ENCODE results near the gene ARHGAP1.
A peak's percentile ranks its signal among the peaks of the same experiment; 100 is the strongest.

ARHGAP1 gene

DNA sequence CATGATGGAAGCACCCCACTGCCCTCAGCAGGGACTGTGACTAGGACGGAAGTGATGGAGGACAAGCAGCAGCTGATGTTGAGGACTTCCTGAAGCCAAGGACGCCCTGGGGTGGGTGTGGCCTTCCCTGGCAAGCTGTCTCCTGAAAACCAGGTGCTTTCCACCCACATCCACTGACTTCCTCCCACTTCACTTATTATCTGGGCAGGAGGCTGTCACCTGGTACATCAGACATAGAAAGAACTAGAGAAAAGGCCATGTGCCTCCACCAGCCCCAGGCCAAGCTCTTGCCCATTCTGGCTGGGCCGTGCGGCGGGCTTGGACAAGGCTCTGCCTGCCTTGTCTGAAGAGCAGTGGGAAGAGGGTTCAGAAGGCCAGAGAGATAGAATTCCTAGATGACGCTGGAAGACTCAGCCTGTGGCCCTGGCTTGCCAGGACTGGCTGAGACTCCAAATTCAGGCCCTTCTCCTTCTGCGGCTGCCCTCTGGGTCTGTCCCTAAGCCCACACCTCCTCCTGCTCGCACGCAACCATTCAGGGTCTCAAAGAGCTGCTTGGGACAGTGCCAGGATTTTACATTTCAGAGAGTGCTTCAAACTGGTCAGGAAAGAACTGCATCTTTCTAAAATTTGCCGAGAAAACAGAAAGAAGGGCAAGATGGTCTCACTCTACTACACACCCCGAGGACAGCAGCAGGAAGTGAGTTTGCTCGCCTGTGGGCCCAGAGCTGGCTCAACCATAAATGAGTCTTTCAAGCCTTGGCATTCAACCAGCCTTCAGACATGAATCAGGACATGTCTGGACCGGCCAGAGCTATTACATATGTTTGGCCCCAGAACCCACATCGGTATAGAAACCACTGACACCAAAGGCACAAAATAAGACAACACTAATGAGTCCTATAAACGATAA is 13.3 kb downstream of the ARHGAP1 start:
- ATAC-seq (no peak), DNase-seq (ENCODE audit: low spot score in 2 of 2) (no peak)
- H3K27ac Mint-ChIP-seq, result peak overlapping the region; percentile 68
- no peak overlapping the region for H3K4me3 Mint-ChIP-seq
- peaks cover 93% of the 10 kb centered on the region for H3K36me3 Mint-ChIP-seq
- H3K9me3 Mint-ChIP-seq, result no peaks in the 10 kb centered on the region
- no peaks in the 10 kb centered on the region for H3K4me1 Mint-ChIP-seq

DNA sequence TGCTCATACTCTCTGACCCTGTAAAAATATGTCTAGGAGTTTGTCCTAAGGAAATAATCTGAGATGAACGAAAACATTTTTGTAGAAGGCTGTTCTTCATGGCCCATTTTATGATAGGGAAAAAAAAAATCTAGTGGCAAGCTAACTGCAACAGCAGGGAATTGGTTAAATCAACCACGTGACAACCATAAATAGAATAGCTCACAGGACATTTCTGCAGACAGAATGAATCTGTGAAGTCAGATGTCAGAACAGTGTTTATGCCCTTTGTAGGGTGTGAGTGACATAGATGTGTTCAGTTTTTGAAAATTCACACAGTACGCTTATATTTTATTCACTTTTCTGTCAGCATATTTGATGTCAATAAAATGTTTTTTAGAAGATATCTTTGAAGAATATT is 16.1 kb downstream of the ARHGAP1 start:
- Mint-ChIP-seq H3K4me3 (no peak overlapping the region), H3K36me3 (peaks cover 83% of the 10 kb centered on the region), H3K9me3 (no peaks in the 10 kb centered on the region), H3K4me1 (no peaks in the 10 kb centered on the region), H3K27ac (no peak overlapping the region)
- DNase-seq (ENCODE audit: low spot score in 2 of 2), result no peak
- no peak for ATAC-seq

DNA sequence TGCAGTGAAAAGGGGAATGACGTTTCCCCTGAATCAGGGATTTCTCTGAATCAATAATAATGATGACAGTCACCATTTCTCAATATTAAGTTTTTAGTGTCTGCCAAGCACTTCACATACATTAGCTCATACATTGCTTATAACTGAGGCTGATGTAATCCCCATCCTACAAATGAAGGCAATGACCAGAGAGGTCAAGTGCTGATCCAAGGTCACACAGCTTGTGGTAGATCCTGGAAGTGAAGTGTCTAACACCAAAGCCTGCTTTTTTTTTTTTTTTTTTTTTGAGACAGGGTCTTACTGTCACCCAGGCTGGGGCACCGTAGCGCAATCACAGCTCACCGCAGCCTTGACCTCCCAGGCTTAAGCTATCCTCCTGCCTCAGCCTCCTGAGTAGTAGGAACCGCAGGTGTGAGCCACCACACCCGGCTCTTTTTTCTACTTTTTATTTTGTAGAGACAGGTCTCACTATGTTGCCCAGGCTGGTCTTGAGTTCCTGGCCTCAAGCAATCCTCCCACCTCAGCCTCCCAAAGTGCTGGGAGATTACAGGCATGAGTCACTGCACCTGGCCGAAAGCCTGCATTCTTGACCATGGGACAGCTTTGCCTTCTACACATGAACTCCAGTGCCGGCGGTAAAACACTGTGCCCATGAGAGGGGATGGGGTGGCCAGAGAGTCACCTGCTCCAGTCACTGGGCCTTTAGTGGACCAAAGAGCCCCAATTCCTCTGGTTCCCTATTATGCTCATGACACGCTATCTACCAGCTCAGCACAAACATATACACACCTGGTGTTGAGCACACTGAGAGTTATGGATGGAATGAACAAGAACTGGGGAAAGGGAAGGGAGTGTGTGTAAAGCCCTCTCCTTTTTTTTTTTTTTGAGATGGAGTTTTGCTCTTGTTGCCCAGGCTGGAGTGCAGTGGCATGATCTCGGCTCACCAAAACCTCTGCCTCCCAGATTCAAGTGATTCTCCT is 17.4 kb downstream of the ARHGAP1 start:
- H3K4me3 Mint-ChIP-seq, result no peak overlapping the region
- no peaks in the 10 kb centered on the region for H3K4me1 Mint-ChIP-seq
- ATAC-seq (no peak), DNase-seq (ENCODE audit: low spot score in 2 of 2) (no peak)
- H3K36me3 Mint-ChIP-seq, result peaks cover 84% of the 10 kb centered on the region
- H3K27ac Mint-ChIP-seq, result no peak overlapping the region
- H3K9me3 Mint-ChIP-seq, result no peaks in the 10 kb centered on the region

DNA sequence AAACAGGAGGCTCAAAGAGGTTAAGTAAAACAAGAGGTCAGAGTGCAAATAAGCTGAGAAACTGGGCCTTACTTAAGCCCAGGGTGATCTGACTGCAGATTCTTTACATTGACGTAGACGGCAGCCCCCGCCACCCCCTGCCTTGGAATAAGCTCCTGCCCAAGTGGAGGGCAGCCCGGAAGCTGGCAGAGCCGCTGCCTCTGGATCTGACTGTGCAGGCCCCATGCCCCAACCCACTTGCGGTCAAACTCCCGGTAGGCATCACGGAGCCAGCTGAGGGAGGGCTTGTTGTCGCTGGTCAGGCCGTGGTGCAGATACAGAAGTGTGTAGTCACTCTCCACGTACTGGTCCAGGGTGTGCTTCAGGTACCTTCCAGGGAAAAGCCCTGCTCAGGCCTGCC is 18.6 kb downstream of the ARHGAP1 start:
- Mint-ChIP-seq H3K36me3 (peaks cover 83% of the 10 kb centered on the region), H3K4me3 (no peak overlapping the region)
- no peak for ATAC-seq

DNA sequence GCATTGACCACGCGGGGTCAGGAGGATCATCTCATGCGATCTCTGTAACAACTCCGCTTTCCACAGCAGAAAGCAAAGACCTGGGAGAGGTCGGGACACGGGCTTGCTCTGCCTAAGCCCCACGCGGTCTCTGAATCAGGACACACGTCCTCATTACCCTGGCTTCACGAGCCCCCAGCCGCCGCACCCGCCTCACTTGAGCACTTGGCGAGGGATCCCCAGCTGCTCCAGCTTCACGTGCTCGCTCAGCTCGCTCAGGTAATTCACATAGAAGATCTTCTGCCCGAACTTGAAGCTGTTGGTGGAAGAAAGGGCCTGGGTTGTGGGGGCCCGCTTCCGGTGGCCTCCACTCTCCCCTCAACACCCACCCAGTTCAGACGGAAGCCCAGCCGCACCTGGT is 19.6 kb downstream of the ARHGAP1 start:
- Mint-ChIP-seq H3K27ac (no peak overlapping the region), H3K4me1 (peaks cover 12% of the 10 kb centered on the region), H3K4me3 (no peak overlapping the region), H3K36me3 (peaks cover 76% of the 10 kb centered on the region), H3K9me3 (no peaks in the 10 kb centered on the region)
- ATAC-seq (no peak), DNase-seq (ENCODE audit: low spot score in 2 of 2) (no peak)

More for the DNA sequence above, 18.6 kb downstream of the ARHGAP1 start:
- no peak for DNase-seq (ENCODE audit: low spot score in 2 of 2)
- H3K27ac Mint-ChIP-seq, result no peak overlapping the region
- H3K4me1 Mint-ChIP-seq, result peaks cover 6% of the 10 kb centered on the region
- no peaks in the 10 kb centered on the region for H3K9me3 Mint-ChIP-seq

DNA sequence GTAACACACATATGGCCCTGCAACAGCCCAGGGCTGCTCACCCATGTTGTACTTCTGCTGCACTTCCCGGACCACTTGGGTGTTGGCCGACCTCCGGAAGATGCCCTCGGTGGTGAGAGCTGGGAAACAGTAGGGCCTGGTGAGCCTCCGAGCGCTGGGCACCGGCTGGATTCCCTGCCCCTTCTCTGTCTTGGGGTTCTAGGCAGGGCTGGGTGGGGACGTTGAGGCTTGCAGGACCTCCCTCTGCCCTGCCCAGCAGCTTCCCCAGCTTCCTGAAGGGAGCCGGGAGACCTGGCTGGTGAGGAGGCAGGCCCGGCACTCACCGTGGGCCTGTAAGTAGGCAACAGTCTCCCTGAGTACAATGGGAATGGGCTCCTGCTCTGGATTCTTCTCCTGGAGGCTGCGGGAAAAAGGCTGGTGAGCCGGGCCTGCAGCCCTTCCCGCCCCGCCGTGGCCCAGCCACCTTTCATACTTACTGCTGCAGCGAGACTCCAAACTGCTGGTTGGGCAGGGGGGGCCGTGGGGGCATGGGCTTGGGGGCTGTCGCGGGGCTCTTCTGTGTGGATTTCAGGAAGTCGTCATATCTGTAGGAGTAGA is 20.2 kb downstream of the ARHGAP1 start:
- Mint-ChIP-seq H3K36me3 (peaks cover 70% of the 10 kb centered on the region), H3K9me3 (no peaks in the 10 kb centered on the region), H3K4me1 (peaks cover 12% of the 10 kb centered on the region), H3K27ac (no peak overlapping the region), H3K4me3 (no peak overlapping the region)
- ATAC-seq (no peak), DNase-seq (ENCODE audit: low spot score in 2 of 2) (no peak)

DNA sequence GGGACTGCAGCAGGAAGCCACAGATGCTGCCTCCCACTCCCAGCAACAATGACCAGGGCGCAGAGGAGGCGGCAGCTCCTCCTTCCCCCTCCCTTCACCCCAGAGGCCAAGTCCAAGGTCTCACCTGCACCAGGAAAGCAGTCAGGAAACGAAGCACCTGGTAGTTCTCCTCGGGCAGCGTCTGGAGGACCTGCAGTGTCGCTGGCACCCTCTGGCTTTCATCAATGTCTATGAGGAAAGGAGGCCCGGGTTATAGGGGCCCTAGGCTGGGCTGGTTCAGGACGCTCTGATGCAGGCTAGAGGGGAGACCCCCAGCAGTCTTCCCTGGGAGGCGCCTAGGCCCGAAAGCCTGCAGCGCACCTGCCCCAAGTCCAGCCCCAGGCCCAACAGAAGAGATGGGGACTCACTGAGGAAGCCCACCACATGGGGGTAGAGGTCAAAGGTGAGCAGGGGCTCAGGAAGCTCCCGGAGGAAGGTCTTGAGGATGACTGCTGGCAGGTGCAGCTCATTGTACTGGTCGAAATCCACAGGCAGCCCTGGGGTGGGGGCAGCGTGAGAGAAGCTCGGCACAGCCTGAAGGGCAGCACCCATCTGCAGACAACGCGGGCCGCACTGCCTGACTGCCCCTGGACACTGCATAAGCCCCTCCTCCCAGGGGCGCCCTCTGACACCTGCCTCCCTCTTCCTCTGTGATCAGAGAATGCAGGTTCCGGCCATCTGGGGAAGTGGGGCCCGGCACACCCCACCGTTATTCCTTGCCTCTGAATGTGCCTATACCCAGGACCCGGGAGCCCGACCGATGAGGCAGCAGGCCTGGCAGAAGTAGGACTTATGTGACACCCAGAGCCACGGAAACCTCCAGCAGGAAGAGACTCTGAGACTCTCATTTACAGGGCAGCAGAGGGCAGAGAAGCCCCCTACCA is 20.9 kb downstream of the ARHGAP1 start:
- H3K9me3 Mint-ChIP-seq, result no peaks in the 10 kb centered on the region
- no peak for DNase-seq (ENCODE audit: low spot score in 2 of 2)
- no peak overlapping the region for H3K27ac Mint-ChIP-seq
- H3K36me3 Mint-ChIP-seq, result peaks cover 63% of the 10 kb centered on the region
- H3K4me3 Mint-ChIP-seq, result no peak overlapping the region
- peaks cover 19% of the 10 kb centered on the region for H3K4me1 Mint-ChIP-seq
- ATAC-seq, result no peak

DNA sequence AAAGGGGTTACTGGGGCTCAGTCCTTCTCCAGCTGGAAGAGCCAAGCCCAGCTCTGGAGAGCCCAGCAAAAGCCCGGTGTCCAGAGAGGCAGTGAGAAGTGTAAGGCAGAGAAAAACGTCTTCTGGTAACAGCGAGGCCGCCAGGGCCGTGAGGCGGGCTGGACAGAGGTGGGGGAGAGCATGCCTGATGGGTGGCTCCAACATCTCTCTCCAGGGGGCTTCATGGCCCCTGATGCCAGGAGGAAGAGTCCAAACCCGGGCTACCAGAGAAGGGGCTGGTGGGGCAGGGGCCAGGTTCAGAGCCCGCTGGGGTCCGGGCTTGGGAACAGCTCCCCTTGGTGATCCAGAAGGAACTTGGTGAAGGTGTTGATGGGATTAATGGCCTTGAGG is 21.7 kb downstream of the ARHGAP1 start:
- Mint-ChIP-seq H3K4me1 (peaks cover 21% of the 10 kb centered on the region), H3K36me3 (peaks cover 55% of the 10 kb centered on the region), H3K9me3 (no peaks in the 10 kb centered on the region), H3K27ac (peak overlapping the region; percentile 70), H3K4me3 (no peak overlapping the region)
- no peak for ATAC-seq
- no peak for DNase-seq (ENCODE audit: low spot score in 2 of 2)

DNA sequence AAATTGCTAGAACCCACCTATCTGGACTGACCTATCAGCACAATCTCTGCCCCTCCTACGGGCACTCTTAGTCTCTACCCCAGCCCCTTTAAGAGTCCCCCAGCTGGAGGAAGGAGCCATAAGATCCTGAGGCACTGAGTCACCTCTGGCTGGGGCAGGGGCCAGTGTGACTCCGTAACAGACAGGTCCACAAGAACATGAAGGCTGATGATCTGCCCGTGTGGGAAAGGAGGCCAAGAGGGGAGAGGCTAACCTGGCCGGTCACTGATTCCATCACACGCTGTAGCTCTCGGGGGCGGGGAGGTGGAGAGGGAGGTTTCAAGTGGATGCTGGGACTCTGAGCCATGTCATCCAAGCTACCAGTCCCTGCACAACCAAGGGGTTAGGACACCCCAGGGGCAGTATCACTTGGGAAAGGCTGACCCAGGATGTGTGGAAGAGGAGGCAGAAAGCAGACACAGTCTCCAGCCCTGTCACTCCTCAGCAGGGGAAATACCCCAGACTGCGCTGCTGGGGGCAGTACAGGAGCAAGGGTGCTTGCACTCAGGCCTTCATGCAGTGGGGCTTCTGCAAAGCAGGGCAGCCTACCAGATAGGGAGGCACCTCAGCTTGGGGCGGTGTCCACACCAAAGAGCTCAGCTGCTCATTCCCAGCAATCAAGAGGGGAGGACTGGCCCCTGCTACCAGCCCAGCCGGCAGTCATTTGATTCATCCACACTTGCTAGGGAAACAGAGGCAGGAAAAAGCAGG is 22.3 kb downstream of the ARHGAP1 start:
- Mint-ChIP-seq H3K9me3 (no peaks in the 10 kb centered on the region), H3K4me1 (peaks cover 21% of the 10 kb centered on the region), H3K4me3 (no peak overlapping the region), H3K27ac (peak overlapping the region; percentile 70), H3K36me3 (peaks cover 49% of the 10 kb centered on the region)
- no peak for DNase-seq (ENCODE audit: low spot score in 2 of 2)
- peak; percentile 27 for ATAC-seq

DNA sequence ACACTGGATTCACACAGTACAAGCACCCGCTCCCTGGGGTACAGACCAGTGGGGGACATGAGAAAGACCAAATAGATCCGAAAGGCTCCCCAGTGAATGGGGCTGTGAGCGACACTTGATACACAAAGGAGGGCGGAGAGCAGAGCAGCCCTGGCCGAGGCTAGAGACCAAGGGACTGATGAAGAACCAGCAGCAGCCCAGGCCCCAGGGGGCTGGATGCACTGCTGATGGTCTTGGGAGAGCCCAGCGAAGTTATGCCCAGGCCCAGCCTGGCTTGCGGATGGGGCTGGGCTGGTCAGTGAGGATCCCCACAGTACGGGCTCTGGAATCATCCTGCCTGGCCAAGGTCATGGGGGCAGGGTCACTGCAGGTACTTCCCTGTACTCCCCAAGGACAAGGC is 23.2 kb downstream of the ARHGAP1 start:
- H3K4me3 Mint-ChIP-seq, result no peak overlapping the region
- peak overlapping the region; percentile 73 for H3K27ac Mint-ChIP-seq
- ATAC-seq, result peak; percentile 5
- DNase-seq (ENCODE audit: low spot score in 2 of 2), result no peak
- peaks cover 30% of the 10 kb centered on the region for H3K4me1 Mint-ChIP-seq
- no peaks in the 10 kb centered on the region for H3K9me3 Mint-ChIP-seq
- peaks cover 52% of the 10 kb centered on the region for H3K36me3 Mint-ChIP-seq

DNA sequence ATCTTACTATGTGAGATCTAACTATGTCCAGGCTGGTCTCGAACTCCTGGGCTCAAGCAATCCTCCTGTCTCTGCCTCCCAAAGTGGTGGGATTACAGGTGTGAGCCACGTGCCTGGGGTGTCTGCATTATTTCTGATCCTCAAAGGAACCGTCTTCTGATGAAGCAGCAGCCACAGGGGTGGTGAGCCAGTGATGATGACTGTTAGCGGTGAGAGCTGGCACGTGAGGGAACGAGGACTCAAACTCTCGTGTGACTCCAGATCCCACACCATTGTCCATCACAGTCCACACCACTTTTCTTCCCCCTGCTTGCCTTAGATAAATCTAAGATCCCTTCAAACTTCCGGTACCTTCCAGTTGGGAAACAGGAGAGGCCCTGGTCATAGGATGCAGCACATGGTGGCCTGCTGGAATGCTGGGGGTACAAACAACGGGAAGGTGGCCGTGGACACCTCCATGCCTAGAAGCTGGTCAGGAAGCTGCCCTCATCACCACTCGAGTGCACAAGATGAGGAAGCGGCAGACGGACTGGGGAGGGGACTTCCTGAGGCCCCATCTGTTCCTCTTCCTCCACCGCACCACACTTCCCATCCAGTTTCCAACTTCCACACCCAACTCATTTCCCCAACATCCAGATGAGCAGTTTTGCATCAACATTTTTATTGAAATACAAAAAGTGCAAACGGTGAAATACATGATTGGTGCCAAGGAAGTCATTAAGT is 23.8 kb downstream of the ARHGAP1 start:
- Mint-ChIP-seq H3K4me1 (peaks cover 35% of the 10 kb centered on the region), H3K4me3 (no peak overlapping the region), H3K36me3 (peaks cover 56% of the 10 kb centered on the region), H3K9me3 (no peaks in the 10 kb centered on the region), H3K27ac (peak overlapping the region; percentile 73)
- no peak for ATAC-seq
- DNase-seq (ENCODE audit: low spot score in 2 of 2), result no peak

DNA sequence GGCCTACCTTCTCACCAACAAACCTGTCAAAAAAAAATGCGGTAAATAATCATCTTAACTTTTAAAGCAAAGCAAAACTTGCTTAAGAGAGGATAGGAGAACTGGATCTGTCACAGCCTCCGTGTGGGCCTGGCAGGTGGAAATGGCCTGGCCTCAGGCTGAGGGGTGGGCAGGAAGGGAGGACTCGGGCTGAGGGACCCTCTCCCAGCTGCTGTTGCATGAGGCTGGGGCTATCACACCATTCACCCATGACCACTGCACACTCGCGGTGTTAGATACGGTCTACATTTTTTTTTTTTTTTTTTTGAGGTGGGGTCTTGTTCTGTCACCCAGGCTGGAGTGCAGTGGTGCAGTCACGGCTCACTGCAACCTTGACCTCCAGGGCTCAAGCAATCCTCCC is 24.5 kb downstream of the ARHGAP1 start:
- ATAC-seq, result no peak
- H3K4me1 Mint-ChIP-seq, result peaks cover 42% of the 10 kb centered on the region
- DNase-seq (ENCODE audit: low spot score in 2 of 2), result no peak
- H3K4me3 Mint-ChIP-seq, result no peak overlapping the region
- H3K36me3 Mint-ChIP-seq, result peaks cover 56% of the 10 kb centered on the region
- no peaks in the 10 kb centered on the region for H3K9me3 Mint-ChIP-seq
- H3K27ac Mint-ChIP-seq, result no peak overlapping the region

DNA sequence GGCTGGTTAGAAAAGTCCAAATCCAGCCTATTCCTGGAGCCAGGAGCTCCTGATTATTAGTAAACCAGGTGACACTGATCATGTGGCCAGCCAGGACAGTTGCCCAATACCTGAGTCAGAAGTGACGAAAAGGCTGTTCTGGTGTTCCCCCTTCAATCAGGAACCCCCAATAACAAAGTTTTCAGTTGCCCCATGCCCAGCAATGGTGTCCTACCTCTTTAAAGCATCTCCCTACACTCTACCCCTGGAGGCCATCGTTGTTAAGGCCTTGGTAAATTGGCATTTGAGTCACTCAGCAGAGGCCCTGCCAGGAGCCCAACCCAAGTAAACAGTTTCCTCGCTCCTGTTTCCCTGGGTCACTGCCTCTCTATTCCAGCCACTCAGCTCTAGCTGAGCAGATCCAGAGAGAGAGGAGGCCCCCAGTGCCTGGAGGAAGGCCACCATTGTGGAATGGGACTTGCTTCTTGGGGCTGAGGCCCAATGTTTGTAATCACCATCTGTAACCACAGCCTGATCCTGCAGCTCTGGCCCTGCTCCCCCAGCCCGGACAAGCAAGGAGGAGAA is 25.0 kb downstream of the ARHGAP1 start:
- peaks cover 54% of the 10 kb centered on the region for H3K36me3 Mint-ChIP-seq
- no peaks in the 10 kb centered on the region for H3K9me3 Mint-ChIP-seq
- peaks cover 48% of the 10 kb centered on the region for H3K4me1 Mint-ChIP-seq
- DNase-seq (ENCODE audit: low spot score in 2 of 2), result no peak
- H3K4me3 Mint-ChIP-seq, result no peak overlapping the region
- ATAC-seq, result no peak
- H3K27ac Mint-ChIP-seq, result peak overlapping the region; percentile 90

Measured in stimulated activated effector memory CD8-positive, alpha-beta T cell treated with anti-CD3 and anti-CD28 coated beads, Interleukin-12 subunit alpha, Interleukin-12 subunit beta, amount 100 ng/mL, for 72 hours (primary cell).